ENCODE data around the gene DNPH1.

DNPH1 gene

DNA sequence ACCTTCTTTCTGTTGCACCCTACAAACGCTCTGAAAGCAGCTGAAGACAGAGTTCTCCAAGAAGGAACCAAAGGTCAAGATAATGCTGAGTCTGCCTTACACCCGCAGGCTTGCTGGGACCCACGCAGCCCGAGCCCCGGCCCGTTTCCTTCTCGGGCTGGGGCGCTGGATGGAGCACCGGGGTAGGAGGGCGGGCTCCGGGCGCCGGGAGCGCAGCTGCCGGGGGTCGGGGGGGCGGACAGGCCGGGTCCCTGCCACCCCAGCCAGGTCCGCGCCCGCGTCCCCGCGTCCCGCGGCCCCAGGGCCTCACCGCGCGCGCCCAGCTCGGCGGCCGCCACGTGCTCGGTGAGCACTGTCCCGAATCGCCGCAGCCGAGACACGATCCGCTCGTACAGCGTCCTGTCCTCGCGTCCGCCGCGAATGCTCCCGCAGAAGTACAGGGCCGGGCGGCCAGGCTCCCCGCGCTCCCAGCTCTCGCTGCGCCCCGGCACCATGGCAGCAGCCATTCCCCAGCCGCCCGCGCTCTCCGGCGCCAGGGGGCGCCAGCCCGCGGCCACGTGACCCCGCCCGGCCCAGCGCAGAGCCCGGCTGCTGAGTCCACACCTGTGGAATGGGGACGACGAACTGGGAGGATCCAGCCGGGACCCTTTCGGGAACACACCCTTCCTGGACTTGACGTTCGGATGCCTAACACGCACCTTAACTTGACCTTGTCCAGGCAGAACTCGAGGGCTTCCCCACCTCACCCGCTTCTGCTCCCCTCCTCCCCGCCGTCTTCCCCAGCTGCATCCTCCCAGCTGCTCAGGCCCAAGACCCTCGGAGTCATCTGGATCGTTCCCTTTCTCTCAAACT lies at the start of gene DNPH1:
Gene DNPH1, minus strand, starts transcription at position 531 of the 852 bp plus-strand sequence. Its CDS starts 25 bp downstream, at position 506.
- DNase-seq (ENCODE audit: low read depth in 2 of 2) = peak; percentile 68 to 74

DNA sequence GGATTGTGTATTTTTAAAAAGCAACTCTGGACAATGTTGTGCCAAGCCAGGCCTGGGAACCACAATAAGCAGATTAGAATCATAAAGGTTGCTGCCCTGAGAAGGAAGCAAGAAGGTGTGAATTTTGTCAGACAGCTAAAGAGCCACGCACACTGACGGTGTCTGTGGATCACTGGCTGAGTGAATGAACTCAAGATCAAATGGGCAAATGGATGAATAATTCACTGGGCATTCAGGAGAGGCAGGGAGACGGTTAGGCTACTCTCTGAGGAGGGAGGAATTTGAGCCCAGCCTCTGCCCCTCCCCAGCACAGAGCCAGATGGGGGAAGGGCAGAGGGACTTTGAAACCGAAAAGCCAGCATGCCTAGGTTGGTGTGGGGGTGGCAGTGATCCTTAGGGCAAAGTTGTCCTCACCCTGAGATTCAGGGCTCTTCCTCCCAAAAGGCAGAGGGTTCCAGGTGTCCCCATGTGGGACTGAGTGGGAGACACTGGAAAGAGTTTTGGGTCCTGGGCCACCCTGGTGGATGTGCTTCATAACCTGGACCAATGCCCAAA lies 49.3 kb upstream of the DNPH1 start:
- no peak for DNase-seq (ENCODE audit: low read depth in 2 of 2)

- DNase-seq (ENCODE audit: low read depth in 2 of 2) = no peak
Observed at GRCh38 chr6:43277643-43278523, 48.6 kb upstream of the DNPH1 start.

DNA sequence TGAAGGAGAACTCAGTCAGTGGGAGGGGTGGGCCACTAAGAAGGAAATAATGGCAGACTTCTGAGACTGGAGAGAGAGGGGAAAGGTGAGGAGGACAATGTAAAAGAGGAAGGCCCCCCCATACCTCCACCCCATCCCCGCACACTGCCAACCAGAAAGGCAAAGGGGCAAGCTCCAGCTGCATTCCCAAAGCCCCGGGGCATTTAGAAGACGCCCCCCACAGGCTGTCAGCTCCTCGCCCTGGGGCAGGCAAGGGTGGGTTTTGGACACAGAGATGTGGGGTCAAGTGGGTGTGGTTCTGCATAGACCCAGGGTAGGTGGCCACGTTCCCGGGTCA lies 48.0 kb upstream of the DNPH1 start:
- DNase-seq (ENCODE audit: low read depth in 2 of 2) = no peak

GRCh38 chr6:43276577-43277305 lies 47.5 kb upstream of the DNPH1 start:
- DNase-seq (ENCODE audit: low read depth in 2 of 2) = no peak

GRCh38 chr6:43275801-43276576 lies 46.7 kb upstream of the DNPH1 start:
- no peak for DNase-seq (ENCODE audit: low read depth in 2 of 2)

DNA sequence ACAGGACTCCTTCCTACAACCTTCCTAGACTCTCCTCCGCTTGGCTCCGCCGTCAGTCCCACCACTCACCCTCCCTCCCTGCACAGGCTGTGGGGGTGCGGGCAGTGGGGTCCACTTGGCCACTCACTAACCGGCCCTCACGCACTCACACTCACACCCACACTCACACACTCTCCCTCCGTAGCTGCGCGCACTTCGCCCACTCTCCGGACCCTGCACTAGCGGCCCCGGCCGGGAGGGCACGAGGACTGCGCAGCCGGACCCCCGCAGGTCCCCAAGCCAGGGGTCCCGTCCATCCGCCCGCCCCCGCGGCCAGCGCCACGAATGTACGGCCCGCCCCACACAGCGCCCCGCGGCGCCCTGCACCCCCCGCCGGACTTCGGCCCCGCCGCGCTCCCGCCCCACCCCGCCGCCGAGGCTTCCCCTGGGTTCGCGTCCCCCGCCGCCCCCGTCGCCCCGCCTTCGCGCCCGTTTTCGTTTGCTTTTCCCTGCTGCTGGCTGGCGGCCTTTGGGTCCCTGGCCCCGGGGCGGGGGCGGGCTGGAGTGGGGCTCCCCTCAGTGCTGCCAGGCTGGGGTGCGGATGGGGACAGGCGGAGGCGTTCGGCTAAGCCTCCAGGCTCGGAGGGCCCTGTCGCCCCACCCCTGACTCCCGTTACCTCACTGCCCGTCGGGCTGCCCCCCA lies 45.8 kb upstream of the DNPH1 start:
- peak in 1 of 2 donors; percentile 8 for DNase-seq (ENCODE audit: low read depth in 2 of 2)

- DNase-seq (ENCODE audit: low read depth in 2 of 2) = no peak
Observed at GRCh38 chr6:43274127-43274915, 45.0 kb upstream of the DNPH1 start.

- no peak for DNase-seq (ENCODE audit: low read depth in 2 of 2)
Observed at GRCh38 chr6:43273707-43274106, 44.4 kb upstream of the DNPH1 start.

DNA sequence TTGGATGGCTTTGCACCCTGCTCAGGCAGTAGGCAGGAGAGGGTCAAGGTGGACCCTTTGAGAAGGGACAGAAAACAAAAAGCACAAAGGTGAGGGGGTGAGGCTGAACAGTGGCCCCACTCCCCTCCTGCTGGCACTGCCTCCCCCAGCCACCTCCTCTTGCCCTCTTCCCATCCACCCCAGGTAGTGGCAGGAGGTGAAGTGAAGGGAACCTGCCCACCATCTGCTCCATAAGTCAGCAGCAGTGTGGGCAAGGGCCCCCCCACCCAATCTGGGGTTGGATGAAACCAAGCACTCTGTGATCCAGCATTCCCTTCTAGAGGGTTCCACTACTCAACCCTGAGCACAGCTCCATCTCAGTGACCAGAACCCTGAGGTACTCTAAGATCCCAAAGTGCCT lies 42.7 kb upstream of the DNPH1 start:
- DNase-seq (ENCODE audit: low read depth in 2 of 2) = no peak

DNA sequence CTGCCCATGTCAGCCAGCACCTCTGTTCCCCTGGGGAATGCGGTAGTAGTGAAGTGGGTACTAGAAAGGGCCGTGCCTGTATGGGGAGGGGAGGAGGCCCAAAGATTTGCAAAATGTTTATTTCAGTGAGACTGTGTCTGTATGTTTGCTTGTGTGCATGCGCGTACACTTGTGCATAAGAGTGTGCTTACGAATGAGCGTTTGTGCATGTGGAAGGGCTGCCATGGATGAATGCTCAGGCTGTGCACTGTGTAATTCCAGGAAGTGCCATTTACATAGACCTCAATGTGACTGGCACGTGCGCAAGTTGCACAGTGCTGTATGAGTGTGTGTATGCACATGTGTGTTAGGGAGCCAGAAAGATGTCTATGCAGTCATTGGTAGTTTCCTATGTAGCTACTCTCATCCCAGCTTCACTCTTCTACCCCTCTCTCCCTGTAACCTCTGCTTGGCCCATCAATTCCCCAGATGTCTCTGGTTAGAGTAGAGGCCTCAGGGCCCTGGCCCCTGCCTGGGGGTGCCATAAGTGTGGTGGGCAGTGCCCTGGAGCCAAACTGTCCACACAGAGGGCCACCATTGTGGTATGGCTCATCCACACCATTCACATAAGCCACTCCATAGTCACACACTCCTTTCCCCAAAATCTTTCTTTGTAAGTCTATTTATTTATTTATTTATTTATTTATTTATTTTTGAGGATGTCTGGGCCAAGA lies 42.0 kb upstream of the DNPH1 start:
- DNase-seq (ENCODE audit: low read depth in 2 of 2) = no peak

DNA sequence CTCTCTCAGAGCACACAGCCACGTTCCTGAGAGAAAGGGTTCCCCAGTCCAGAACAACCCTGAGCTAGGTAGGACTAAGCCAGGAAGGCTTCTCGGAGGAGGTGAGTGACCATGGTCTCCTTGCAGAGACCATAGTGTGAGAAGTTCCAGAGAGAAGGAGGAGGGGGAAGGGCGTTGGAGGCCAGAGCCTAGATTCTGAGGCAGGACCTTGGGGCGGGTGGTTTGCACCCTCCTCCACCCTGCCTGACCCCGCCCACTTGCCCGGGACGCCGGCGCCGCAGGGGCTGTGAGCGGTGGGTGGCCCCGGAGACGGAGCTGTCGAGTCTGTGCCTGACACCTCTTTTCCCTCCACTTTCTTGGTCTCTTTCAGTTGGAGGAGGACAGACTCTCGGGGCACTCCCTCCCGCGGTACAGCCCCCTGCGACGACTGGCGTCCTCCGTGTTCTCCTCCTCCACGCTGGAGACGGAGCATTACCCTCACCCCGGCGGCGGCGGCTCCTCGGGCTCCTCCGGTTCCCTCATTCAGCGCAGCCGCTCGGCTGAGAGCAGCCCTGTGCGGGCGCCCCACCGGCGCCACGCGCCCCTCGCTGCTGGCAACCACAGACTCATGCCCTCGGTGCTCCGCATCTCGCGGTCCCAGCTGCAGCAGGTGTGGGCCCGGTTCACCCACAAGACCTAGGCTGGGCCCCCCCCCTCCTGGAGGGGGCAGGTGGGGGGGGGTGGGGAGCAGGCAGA lies 40.2 kb upstream of the DNPH1 start:
- DNase-seq (ENCODE audit: low read depth in 2 of 2) = peak in 1 of 2 donors; percentile 35

DNA sequence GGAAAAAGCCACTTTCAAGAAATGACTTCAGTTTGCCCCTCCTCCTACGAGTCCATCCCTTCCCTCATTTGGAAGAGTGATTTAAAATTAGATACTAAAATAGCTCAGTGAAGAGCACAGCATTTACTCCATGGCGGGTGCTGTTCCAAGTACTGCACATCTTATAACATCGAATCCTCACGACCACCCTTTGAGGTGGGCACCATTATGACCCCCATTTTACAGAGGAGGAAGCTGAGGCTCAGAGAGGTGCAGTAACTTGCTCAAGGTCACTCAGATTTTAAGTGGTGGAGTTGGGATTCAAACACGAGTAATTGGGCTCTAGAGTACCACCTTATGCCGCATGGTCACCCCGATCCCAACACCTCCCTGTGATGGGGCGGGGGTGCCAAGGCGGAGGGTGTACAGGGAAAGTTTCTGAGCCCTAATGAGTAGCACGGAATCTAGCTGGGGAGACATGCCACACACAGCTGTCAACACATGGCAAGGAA lies 39.5 kb upstream of the DNPH1 start:
- DNase-seq (ENCODE audit: low read depth in 2 of 2) = no peak

- no peak for DNase-seq (ENCODE audit: low read depth in 2 of 2)
Observed at GRCh38 chr6:43268355-43268700, 39.0 kb upstream of the DNPH1 start.

DNA sequence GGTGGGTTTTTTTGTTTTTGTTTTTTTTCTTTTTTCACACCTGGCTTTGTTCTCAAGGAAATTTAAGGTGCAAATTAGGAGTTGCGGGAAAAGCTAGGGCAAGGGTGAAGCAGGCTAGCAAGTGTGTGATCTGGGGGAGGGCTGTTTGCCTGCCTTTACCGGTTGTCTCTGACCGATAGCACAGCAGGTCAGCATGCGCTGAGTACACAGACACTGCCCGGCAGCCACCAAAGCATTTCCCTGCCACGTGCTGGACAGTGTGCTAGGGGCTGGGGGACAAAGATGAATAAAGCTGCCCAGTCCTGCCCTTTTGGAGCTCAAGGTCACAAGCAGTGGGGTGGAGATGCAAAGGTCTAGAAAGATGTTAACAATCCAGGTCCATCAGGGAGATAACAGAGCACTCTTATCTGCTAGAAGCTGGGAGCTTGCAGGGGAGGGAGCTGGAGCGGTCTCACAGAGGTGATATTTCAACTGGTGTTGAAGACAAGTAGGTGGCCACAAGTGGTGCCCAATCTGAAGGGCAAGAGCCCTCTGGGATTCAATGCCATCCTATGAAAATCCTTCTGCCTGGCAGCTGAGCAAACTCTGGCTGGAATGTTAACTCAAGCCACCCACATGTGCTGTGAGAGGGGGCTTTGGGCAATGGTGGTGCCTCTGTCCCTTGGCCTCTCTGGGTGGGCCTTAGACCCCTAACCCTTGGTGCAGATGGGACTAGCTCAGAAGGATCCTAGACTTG lies 38.5 kb upstream of the DNPH1 start:
- DNase-seq (ENCODE audit: low read depth in 2 of 2) = no peak

- DNase-seq (ENCODE audit: low read depth in 2 of 2) = no peak
Observed at GRCh38 chr6:43265564-43265963, 36.3 kb upstream of the DNPH1 start.

- DNase-seq (ENCODE audit: low read depth in 2 of 2) = no peak
Observed at GRCh38 chr6:43264599-43265145, 35.4 kb upstream of the DNPH1 start.
